Subcutaneous abdominal adipose tissue (tissue), 5 donors: Measurements from ENCODE around the gene THNSL1.
"Not testable (repeated sequence)": the region's sequence is repeated elsewhere in the genome, so short reads cannot be mapped to it uniquely, and the experiment has no call there.

Experiments used
- H3K27ac ChIP-seq: one replicate; pipeline ENCODE4 v1.7.0; 2013; ENCODE audit warnings: low read depth, mild to moderate bottlenecking, inconsistent platforms, low read length, moderate library complexity
- H3K27me3 ChIP-seq, 5 donors: one replicate each; pipeline ENCODE4 v1.7.0; 2013; ENCODE audit warnings: low read length in 5 of 5, inconsistent platforms in 1 of 5; ENCODE audit not compliant: control insufficient read depth in 5 of 5, insufficient read depth in 4 of 5
- H3K36me3 ChIP-seq, 5 donors: one replicate each; pipeline ENCODE4 v1.7.0; 2013; ENCODE audit warnings: low read length in 5 of 5; ENCODE audit not compliant: control insufficient read depth in 5 of 5, insufficient read depth in 5 of 5
- H3K4me1 ChIP-seq, 5 donors: one replicate each; pipeline ENCODE4 v1.7.0; 2013; ENCODE audit warnings: low read length in 5 of 5, mild to moderate bottlenecking in 3 of 5, moderate library complexity in 1 of 5; ENCODE audit not compliant: control insufficient read depth in 5 of 5, insufficient read depth in 5 of 5
- H3K4me3 ChIP-seq, 5 donors: one replicate each; pipeline ENCODE4 v1.7.0; 2013; ENCODE audit warnings: low read length in 5 of 5, low read depth in 1 of 5
- H3K9ac ChIP-seq, 5 donors: one replicate each; pipeline ENCODE4 v1.7.0; 2013; ENCODE audit warnings: low read length in 5 of 5, mild to moderate bottlenecking in 4 of 5, moderate library complexity in 3 of 5
- H3K9me3 ChIP-seq, 5 donors: one replicate each; pipeline ENCODE4 v1.7.0; 2013; ENCODE audit warnings: low read length in 5 of 5; ENCODE audit not compliant: control insufficient read depth in 5 of 5
- donor health status: healthy.
- donor health status: healthy.
- donor health status: healthy.
- donor health status: healthy.
- donor health status: healthy.

Gene THNSL1

GRCh38 chr10:25016376-25017153 lies at the start of gene THNSL1:
Gene THNSL1, plus strand, starts transcription at chr10:25016612. Its CDS starts 6,612 bp downstream, at chr10:25023224.
- Histone ChIP-seq H3K9me3 (no peaks in the 10 kb centered on the region), H3K4me1 (peaks cover 0 to 19% (median 16%) of the 10 kb centered on the region in 5 donors), H3K36me3 (no peaks in the 10 kb centered on the region), H3K4me3 (peak within 1 kb of the TSS; percentile 80 to 94 (median 84)), H3K27ac (peak within 1 kb of the TSS; percentile 92), H3K9ac (peak within 1 kb of the TSS; percentile 73 to 88 (median 78)), H3K27me3 (no peaks in the 10 kb centered on the region)

GRCh38 chr10:24966962-24967481 lies 49.4 kb upstream of the THNSL1 start:
- Histone ChIP-seq H3K9me3 (no peaks in the 10 kb centered on the region), H3K27me3 (no peaks in the 10 kb centered on the region), H3K9ac (no peak overlapping the region), H3K27ac (no peak overlapping the region), H3K4me1 (no peaks in the 10 kb centered on the region), H3K36me3 (no peaks in the 10 kb centered on the region), H3K4me3 (no peak overlapping the region)

- Histone ChIP-seq H3K36me3 (no peaks in the 10 kb centered on the region), H3K9me3 (no peaks in the 10 kb centered on the region), H3K4me1 (no peaks in the 10 kb centered on the region), H3K9ac (no peak overlapping the region), H3K27ac (no peak overlapping the region), H3K27me3 (no peaks in the 10 kb centered on the region), H3K4me3 (no peak overlapping the region)
Measured at GRCh38 chr10:24968349-24968748, 48.1 kb upstream of the THNSL1 start.

- not testable (repeated sequence) for H3K36me3 ChIP-seq, H3K9me3 ChIP-seq, H3K4me1 ChIP-seq, H3K4me3 ChIP-seq, H3K27me3 ChIP-seq, H3K9ac ChIP-seq, H3K27ac ChIP-seq
Measured at GRCh38 chr10:24968951-24969350, 47.5 kb upstream of the THNSL1 start.

GRCh38 chr10:24969841-24970281 lies 46.6 kb upstream of the THNSL1 start:
- Histone ChIP-seq H3K27me3 (no peaks in the 10 kb centered on the region), H3K9ac (no peak overlapping the region), H3K9me3 (no peaks in the 10 kb centered on the region), H3K4me3 (no peak overlapping the region), H3K36me3 (no peaks in the 10 kb centered on the region), H3K4me1 (peaks cover 0 to 6% (median 2%) of the 10 kb centered on the region in 5 donors), H3K27ac (no peak overlapping the region)

GRCh38 chr10:24971374-24971773 lies 45.0 kb upstream of the THNSL1 start:
- Histone ChIP-seq H3K36me3 (no peaks in the 10 kb centered on the region), H3K27ac (no peak overlapping the region), H3K9ac (no peak overlapping the region), H3K4me3 (no peak overlapping the region), H3K9me3 (no peaks in the 10 kb centered on the region), H3K4me1 (peaks cover 0 to 8% (median 6%) of the 10 kb centered on the region in 5 donors), H3K27me3 (no peaks in the 10 kb centered on the region)

GRCh38 chr10:24973163-24973562 lies 43.2 kb upstream of the THNSL1 start:
- Histone ChIP-seq H3K36me3 (no peaks in the 10 kb centered on the region), H3K27ac (no peak overlapping the region), H3K27me3 (no peaks in the 10 kb centered on the region), H3K9me3 (no peaks in the 10 kb centered on the region), H3K4me3 (no peak overlapping the region), H3K4me1 (peaks cover 0 to 8% (median 6%) of the 10 kb centered on the region in 5 donors), H3K9ac (no peak overlapping the region)

GRCh38 chr10:24974976-24975375 lies 41.4 kb upstream of the THNSL1 start:
- no peaks in the 10 kb centered on the region for H3K9me3 ChIP-seq
- H3K36me3 ChIP-seq, result no peaks in the 10 kb centered on the region
- peaks cover 0 to 9% (median 6%) of the 10 kb centered on the region in 5 donors for H3K4me1 ChIP-seq
- no peak overlapping the region for H3K9ac ChIP-seq
- no peaks in the 10 kb centered on the region for H3K27me3 ChIP-seq
- H3K27ac ChIP-seq, result peak overlapping the region; percentile 42
- H3K4me3 ChIP-seq, result no peak overlapping the region

GRCh38 chr10:24979685-24980084 lies 36.7 kb upstream of the THNSL1 start:
- H3K4me1 ChIP-seq, result peaks cover 0 to 11% (median 8%) of the 10 kb centered on the region in 5 donors
- H3K27me3 ChIP-seq, result no peaks in the 10 kb centered on the region
- H3K9ac ChIP-seq, result no peak overlapping the region
- H3K27ac ChIP-seq, result no peak overlapping the region
- no peak overlapping the region for H3K4me3 ChIP-seq
- no peaks in the 10 kb centered on the region for H3K9me3 ChIP-seq
- no peaks in the 10 kb centered on the region for H3K36me3 ChIP-seq

GRCh38 chr10:24981161-24981710 lies 35.2 kb upstream of the THNSL1 start:
- Histone ChIP-seq H3K4me3 (no peak overlapping the region), H3K4me1 (peaks cover 0 to 15% (median 4%) of the 10 kb centered on the region in 5 donors), H3K36me3 (no peaks in the 10 kb centered on the region), H3K27me3 (no peaks in the 10 kb centered on the region), H3K27ac (no peak overlapping the region), H3K9ac (no peak overlapping the region), H3K9me3 (no peaks in the 10 kb centered on the region)
